KBM-7 (cell line): ENCODE results near the gene TNRC18.
"Not testable (repeated sequence)": the region's sequence is repeated elsewhere in the genome, so short reads cannot be mapped to it uniquely, and the experiment has no call there.

Experiments
- DNase-seq: peaks from one replicate; pipeline ENCODE4 v3.0.0-alpha.2; 2015
- in situ Hi-C: fragments of 300-500 bp; cut with MboI; formaldehyde crosslinking; loops from 2 replicates; pipeline ENCODE4 v1.14.3; 2020; ENCODE audit warnings: low sequenced_read_pairs, low pct_unique_long_range_greater_than_20kb, mixed read lengths

TNRC18 gene

GRCh38 chr7:5265320-5266190, 158.1 kb downstream of the TNRC18 start:
- in situ Hi-C loops, result no loop called here
- no peak for DNase-seq

GRCh38 chr7:5263066-5263465, 160.6 kb downstream of the TNRC18 start:
- DNase-seq, in situ Hi-C loops: not testable (repeated sequence)

DNA sequence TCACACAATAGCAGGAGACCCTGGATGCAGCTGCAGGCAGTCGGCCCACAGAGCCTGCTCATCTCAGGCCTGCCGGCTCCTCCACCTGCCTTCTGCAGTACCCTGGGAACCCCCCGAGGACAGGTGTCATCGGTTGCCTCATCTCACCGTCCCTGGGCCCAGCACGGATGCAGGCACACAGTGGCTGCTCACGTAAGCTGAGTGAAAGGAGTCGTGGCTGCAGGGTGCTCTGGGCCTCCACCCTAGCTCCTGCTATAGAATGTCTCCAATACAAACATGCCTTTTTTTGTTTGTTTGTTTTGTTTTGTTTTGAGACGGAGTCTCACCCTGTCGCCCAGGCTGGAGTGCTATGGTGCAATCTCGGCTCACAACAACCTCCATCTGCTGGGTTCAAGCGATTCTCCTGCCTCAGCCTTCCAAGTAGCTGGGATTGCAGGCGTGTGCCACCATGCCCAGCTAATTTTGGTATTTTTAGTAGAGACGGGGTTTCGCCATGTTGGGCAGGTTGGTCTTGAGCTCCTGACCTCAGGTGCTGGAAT, 163.0 kb downstream of the TNRC18 start:
- DNase-seq, in situ Hi-C loops: not testable (repeated sequence)
